Muscle of arm (tissue), 12 donors: Measurements from ENCODE around the gene SLC35E4. TPM values are rescaled to one million over a fixed set of nuclear protein-coding genes. Genes with fewer than 3 reads are reported as not detected.
"Not testable (repeated sequence)": the region's sequence is repeated elsewhere in the genome, so short reads cannot be mapped to it uniquely, and the experiment has no call there.

ENCODE experiments used
- DNase-seq: peaks from one replicate; pipeline ENCODE4 v3.0.0-alpha.2; 2013
- polyA plus RNA-seq, 12 donors: library from polyadenylated mRNA; unstranded; fragments of 120-200 nt; gene quantifications; one replicate each; pipeline ENCODE4 v1.2.1, GENCODE V29; 2013; ENCODE audit not compliant: insufficient read length in 12 of 12

The SLC35E4 gene
- polyA plus RNA-seq, 12 donors: 1.6 to 4.6 (median 2.1) TPM; not detected in 2

GRCh38 chr22:30609260-30610185 is 26.1 kb upstream of the SLC35E4 start:
- DNase-seq: no peak

- no peak for DNase-seq
These were observed 25.3 kb upstream of the SLC35E4 start for GRCh38 chr22:30610299-30610698.

GRCh38 chr22:30611197-30611596 is 24.4 kb upstream of the SLC35E4 start:
- DNase-seq: no peak

- no peak for DNase-seq
These were observed 22.8 kb upstream of the SLC35E4 start for GRCh38 chr22:30612789-30613188.

GRCh38 chr22:30614268-30614667 is 21.3 kb upstream of the SLC35E4 start:
- DNase-seq: no peak

DNA sequence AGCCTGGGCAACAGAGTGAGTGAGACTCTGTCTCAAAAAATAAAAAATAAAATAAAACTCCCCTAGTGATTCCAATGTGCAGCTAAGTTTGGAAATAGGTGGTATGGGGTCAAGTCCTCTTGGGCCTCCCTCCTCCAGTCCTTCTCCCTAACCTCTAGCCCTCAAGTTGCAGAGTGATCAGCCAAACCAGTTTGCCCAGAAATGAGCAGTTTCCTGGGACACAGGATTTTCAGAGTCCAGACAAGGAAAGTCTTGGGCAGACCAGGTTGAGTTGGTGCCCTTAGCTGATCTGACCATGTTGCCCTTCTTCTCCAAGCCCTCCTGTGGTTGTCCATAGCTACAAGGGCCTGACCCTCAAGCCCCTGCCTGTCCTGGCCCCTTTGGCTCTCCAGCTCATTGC is 20.7 kb upstream of the SLC35E4 start:
- no peak for DNase-seq

- DNase-seq: no peak
These were observed 20.0 kb upstream of the SLC35E4 start for GRCh38 chr22:30615543-30615954.

DNA sequence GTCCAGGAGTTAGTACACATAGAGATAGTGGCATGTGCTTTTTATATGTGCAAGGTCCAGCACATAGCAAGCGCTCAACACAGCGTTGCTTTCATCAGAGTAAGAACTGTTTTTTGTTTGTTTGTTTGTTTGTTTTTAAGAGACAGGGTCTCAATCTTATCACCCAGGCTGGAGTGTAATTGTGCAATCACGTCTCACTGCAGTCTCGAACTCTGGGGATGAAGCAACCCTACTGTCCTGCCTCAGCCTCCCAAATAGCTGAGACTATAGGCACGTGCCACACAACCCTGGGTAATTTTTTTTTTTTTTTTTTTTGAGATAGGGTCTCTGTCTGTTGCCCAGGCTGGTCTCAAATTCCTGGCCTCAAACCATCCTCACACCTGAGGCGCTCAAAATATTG is 17.8 kb upstream of the SLC35E4 start:
- DNase-seq: no peak

- DNase-seq: not testable (repeated sequence)
These were observed 15.7 kb upstream of the SLC35E4 start for GRCh38 chr22:30619909-30620308.

DNA sequence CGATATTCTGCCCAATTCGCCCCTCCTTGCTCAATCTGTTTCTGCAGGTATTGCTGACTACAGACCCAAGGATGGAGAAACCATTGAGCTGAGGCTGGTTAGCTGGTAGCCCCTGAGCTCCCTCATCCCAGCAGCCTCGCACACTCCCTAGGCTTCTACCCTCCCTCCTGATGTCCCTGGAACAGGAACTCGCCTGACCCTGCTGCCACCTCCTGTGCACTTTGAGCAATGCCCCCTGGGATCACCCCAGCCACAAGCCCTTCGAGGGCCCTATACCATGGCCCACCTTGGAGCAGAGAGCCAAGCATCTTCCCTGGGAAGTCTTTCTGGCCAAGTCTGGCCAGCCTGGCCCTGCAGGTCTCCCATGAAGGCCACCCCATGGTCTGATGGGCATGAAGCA is 9.2 kb upstream of the SLC35E4 start:
- DNase-seq: no peak

DNA sequence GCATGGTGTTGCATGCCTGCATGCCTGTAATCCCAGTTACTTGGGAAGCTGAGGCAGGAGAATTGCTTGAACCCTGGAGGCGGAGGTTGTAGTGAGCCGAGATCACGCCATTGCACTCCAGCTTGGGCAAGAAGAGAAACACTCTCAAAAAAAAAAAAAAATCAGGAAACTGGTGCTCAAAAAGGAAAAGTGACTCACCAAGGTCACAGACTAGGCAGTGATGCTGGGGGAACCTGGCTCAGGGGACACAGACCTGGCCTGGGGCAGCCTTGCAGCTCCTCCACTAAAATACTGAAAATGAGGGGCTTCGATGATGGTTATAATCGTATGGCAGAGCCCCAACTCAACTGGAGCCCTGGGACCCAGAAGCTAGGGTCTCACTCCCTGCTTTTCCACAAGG is 8.1 kb upstream of the SLC35E4 start:
- no peak for DNase-seq

- no peak for DNase-seq
These were observed 7.1 kb upstream of the SLC35E4 start for GRCh38 chr22:30628491-30628890.

DNA sequence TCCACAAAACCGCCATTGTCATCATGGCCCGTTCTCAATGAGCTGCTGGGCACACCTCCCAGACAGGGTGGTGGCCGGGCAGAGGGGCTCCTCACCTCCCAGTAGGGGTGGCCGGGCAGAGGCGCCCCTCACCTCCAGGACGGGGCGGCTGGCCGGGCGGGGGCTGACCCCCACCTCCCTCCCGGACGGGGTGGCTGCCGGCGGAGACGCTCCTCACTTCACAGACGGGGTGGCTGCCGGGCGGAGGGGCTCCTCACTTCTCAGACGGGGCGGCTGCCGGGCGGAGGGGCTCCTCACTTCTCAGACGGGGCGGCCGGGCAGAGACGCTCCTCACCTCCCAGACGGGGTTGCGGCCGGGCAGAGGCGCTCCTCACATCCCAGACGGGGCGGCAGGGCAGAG is 4.1 kb upstream of the SLC35E4 start:
- DNase-seq: not testable (repeated sequence)

GRCh38 chr22:30634471-30635233 is 929 bp upstream of the SLC35E4 start:
- peak; percentile 86 for DNase-seq

DNA sequence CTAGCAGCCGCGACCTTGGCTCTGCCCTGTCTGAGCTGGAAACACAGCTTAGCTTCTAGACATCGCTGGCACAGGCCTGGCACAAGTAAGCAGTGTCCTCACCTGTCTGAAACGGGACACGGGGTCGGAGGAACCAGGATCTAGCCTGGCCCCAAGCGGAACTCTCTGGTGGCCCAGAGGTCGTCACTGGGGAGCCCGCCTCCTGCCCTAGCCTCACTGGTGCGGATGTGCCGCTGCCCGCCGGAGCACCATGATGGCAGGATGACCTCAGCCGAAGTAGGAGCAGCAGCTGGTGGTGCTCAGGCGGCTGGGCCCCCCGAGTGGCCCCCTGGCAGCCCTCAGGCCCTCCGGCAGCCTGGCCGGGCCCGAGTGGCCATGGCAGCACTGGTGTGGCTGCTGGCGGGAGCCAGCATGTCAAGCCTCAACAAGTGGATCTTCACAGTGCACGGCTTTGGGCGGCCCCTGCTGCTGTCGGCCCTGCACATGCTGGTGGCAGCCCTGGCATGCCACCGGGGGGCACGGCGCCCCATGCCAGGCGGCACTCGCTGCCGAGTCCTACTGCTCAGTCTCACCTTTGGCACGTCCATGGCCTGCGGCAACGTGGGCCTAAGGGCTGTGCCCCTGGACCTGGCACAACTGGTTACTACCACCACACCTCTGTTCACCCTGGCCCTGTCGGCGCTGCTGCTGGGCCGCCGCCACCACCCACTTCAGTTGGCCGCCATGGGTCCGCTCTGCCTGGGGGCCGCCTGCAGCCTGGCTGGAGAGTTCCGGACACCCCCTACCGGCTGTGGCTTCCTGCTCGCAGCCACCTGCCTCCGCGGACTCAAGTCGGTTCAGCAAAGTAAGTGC is 871 bp downstream of the SLC35E4 start:
- DNase-seq: no peak

- DNase-seq: no peak
These were observed 2.1 kb downstream of the SLC35E4 start for GRCh38 chr22:30637701-30638114.

DNA sequence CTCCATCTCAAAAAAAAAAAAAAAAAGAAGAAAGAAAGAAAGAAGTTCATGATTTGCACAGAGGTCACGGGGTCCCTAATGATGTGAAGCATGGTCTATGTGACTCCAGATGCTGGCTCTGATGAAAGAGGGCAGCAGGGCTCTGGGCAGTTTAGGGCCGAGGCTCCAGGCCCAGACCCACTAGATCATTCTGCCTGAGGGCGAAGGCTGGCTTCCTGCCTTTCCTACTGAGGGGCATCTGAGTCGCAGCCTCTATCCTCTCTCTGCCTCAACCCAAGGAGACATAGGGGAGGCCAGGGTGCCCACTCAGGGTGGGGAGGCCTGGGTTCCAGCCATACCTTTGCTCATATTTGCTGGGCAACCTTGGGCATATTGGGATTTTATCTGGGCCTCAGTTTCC is 4.8 kb downstream of the SLC35E4 start:
- no peak for DNase-seq

DNA sequence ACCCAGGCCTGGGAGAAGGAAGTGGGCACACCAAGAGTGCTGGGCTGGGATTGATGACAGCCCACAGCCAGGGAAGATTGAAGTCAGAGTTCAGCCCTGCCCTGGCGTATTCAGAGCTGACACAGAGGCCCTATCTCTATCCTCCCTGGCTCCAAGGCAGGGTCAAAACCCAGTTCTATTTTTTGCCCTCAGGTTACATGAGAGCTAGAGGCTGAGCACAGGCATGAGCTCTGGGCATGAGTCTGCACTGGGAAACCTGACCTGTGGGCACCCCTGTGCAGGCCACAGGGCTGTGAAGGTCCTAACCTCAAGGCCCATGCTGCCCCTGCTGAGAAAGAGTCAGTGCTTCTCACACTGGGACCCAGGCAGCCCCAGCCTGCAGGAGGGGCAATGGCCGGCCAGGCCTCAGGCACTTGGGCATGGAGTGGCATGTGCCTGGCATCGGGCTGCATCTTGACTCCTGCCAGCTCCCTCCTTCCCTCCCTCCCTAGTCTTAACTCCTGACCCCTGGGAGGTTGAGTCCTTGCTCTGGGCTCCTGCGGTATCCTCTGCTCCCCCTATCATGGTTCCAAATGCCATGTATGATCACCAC is 5.4 kb downstream of the SLC35E4 start:
- DNase-seq: no peak

- no peak for DNase-seq
These were observed 7.7 kb downstream of the SLC35E4 start for GRCh38 chr22:30643055-30643875.

- DNase-seq: no peak
These were observed 11.1 kb downstream of the SLC35E4 start for GRCh38 chr22:30646518-30647160.
